Uterus (tissue), 2 donors: ENCODE results near the gene SCLY.

Experiments used
- POLR2A ChIP-seq, 2 donors: fragments of 450-650 bp; IDR thresholded peaks; one replicate each; pipeline ENCODE4 v1.6.1; 2016; ENCODE audit warnings: antibody characterized with exemption in 2 of 2, mild to moderate bottlenecking in 1 of 2, moderate library complexity in 1 of 2
- TF ChIP-seq, protein P1 (sequence below), 4 experiments: fragments of 200-600 bp in 2 of 4; fragments of 450-650 bp in 2 of 4; sonication (generic) in 2 of 4; IDR thresholded peaks; one replicate each; pipeline ENCODE4 v1.5.1; 2016 to 2019; ENCODE audit warnings: antibody characterized with exemption in 4 of 4, mild to moderate bottlenecking in 2 of 4, moderate library complexity in 1 of 4

- TF ChIP-seq, protein P1, sequence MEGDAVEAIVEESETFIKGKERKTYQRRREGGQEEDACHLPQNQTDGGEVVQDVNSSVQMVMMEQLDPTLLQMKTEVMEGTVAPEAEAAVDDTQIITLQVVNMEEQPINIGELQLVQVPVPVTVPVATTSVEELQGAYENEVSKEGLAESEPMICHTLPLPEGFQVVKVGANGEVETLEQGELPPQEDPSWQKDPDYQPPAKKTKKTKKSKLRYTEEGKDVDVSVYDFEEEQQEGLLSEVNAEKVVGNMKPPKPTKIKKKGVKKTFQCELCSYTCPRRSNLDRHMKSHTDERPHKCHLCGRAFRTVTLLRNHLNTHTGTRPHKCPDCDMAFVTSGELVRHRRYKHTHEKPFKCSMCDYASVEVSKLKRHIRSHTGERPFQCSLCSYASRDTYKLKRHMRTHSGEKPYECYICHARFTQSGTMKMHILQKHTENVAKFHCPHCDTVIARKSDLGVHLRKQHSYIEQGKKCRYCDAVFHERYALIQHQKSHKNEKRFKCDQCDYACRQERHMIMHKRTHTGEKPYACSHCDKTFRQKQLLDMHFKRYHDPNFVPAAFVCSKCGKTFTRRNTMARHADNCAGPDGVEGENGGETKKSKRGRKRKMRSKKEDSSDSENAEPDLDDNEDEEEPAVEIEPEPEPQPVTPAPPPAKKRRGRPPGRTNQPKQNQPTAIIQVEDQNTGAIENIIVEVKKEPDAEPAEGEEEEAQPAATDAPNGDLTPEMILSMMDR (IDR thresholded peaks at IDR 0.05): no peak
- TF ChIP-seq POLR2A (IDR thresholded peaks at IDR 0.05): no peak
Observed at GRCh38 chr2:238069021-238069709, 8.4 kb downstream of the SCLY start.
